HFFc6 (cell line): Measurements from ENCODE around the gene DNAJB9. TPM values are rescaled to one million over a fixed set of nuclear protein-coding genes. Genes with fewer than 3 reads are reported as not detected.

Experiments
- DNase-seq: peaks from one replicate; pipeline ENCODE4 v3.0.0-alpha.2; 2018
- H3K27ac Mint-ChIP-seq: 2 replicates; pipeline ENCODE4 v1.8.0; 2020; ENCODE audit warnings: mild to moderate bottlenecking, mixed read lengths
- H3K27me3 Mint-ChIP-seq: 2 replicates; pipeline ENCODE4 v1.8.0; 2021; ENCODE audit warnings: mild to moderate bottlenecking, moderate library complexity, mixed read lengths; ENCODE audit not compliant: insufficient read depth
- H3K36me3 Mint-ChIP-seq: 2 replicates; pipeline ENCODE4 v1.8.0; 2021; ENCODE audit warnings: low read depth, mixed read lengths
- H3K4me1 Mint-ChIP-seq: 2 replicates; pipeline ENCODE4 v1.8.0; 2020; ENCODE audit warnings: low read depth, mixed read lengths
- H3K4me3 Mint-ChIP-seq: 2 replicates; pipeline ENCODE4 v1.8.0; 2020; ENCODE audit warnings: mild to moderate bottlenecking, moderate library complexity, mixed read lengths
- H3K9me3 Mint-ChIP-seq: 2 replicates; pipeline ENCODE4 v1.8.0; 2020; ENCODE audit warnings: mild to moderate bottlenecking, mixed read lengths
- CTCF ChIP-seq: fragments of 200-600 bp; sonication (generic); IDR thresholded peaks from 2 replicates; pipeline ENCODE4 v1.5.0; 2021; ENCODE audit warnings: antibody characterized with exemption, mild to moderate bottlenecking
- total RNA-seq, 6 experiments: library from RNA; stranded (reverse); fragmentation: NEBNext Ultra II Directional; extraction: Animal tissue kit (Norgen Biotek cat#: 25700); gene quantifications; 2 replicates in 1 of 6; 3 replicates in 5 of 6; pipeline ENCODE4 v1.2.3, GENCODE V29; 2021

Gene DNAJB9
- total RNA-seq, 6 experiments from 2014 or later = 12.3 to 21.3 (median 14.0) TPM

DNA sequence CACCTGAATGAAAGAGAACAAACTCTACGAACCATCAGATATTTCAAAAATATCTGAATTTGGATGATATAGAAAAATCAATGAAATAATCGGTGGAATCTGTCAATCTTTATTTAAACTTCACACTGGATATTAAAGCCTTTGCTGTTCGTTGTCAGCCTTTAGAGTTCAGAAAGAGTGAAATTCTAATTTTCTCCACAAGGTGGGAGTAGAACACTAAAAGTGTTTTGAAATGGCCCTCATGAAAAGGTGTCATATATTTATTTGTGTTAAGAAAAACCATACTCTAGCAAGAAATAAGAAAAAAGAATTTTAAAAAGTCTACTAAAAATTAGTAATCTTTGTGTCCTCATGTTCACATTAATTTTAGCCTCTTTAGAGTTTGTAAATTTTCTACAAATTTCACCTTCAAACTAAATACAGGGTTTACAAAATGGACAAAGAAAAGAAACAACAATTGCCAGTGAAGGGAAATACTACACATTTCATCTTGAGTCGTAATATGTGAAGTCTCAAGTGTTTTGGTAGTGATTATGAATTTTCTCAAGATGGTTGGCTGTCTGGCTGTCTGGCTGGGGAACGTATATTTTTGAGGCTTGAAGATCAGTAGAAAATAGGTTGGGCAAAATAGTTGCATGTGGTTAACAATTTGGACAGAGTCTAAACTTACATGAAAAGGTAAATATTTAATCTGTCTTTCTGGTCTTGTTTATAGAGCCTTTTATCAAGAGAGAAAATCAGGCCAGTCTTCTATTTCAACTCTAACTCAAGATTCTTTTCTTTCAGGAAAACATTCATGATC, 43.7 kb downstream of the DNAJB9 start:
- H3K27ac Mint-ChIP-seq = no peak overlapping the region
- no peaks in the 10 kb centered on the region for H3K4me1 Mint-ChIP-seq
- H3K9me3 Mint-ChIP-seq = no peaks in the 10 kb centered on the region
- DNase-seq = peak; percentile 40
- H3K4me3 Mint-ChIP-seq = no peak overlapping the region
- no peaks in the 10 kb centered on the region for H3K36me3 Mint-ChIP-seq
- TF ChIP-seq CTCF = peak; percentile 88
- peaks cover 1% of the 10 kb centered on the region for H3K27me3 Mint-ChIP-seq

GRCh38 chr7:108613949-108614381, 44.3 kb downstream of the DNAJB9 start:
- H3K27ac Mint-ChIP-seq = no peak overlapping the region

GRCh38 chr7:108614896-108615295, 45.2 kb downstream of the DNAJB9 start:
- no peak overlapping the region for H3K4me3 Mint-ChIP-seq
- H3K27ac Mint-ChIP-seq = no peak overlapping the region
- DNase-seq = no peak
- H3K27me3 Mint-ChIP-seq = peaks cover 3% of the 10 kb centered on the region
- no peaks in the 10 kb centered on the region for H3K4me1 Mint-ChIP-seq
- H3K9me3 Mint-ChIP-seq = no peaks in the 10 kb centered on the region
- TF ChIP-seq CTCF = no peak
- no peaks in the 10 kb centered on the region for H3K36me3 Mint-ChIP-seq

More at GRCh38 chr7:108613949-108614381, 44.3 kb downstream of the DNAJB9 start:
- Mint-ChIP-seq H3K36me3 (no peaks in the 10 kb centered on the region), H3K4me1 (no peaks in the 10 kb centered on the region), H3K9me3 (no peaks in the 10 kb centered on the region), H3K4me3 (no peak overlapping the region), H3K27me3 (peaks cover 3% of the 10 kb centered on the region)
- DNase-seq = no peak
- TF ChIP-seq CTCF = no peak

- Mint-ChIP-seq H3K4me3 (no peak overlapping the region), H3K27ac (no peak overlapping the region), H3K36me3 (no peaks in the 10 kb centered on the region), H3K27me3 (peaks cover 5% of the 10 kb centered on the region; the same call in 1 of the 2 replicates), H3K9me3 (no peaks in the 10 kb centered on the region), H3K4me1 (no peaks in the 10 kb centered on the region)
- no peak for DNase-seq
- TF ChIP-seq CTCF = no peak
Measured at GRCh38 chr7:108618056-108618455, 48.4 kb downstream of the DNAJB9 start.

DNA sequence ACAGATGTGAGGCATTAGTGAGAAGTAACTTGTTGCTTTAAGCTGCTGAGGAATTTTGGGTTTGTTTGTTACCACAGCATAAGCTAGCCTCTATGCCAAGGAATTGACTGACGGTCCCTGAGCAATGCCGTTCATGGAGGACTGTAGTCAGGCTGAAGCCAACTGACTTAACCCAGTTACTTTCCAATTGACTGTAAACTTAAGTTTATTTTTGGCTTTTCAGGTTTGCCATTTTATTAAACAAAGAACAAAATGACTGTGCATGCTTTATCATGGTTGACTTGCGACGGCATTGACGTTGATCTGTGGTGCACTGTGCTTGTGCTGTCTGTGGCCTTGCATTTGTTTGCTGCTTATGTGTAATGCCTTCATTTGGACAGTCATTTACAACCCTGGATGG, 53.5 kb downstream of the DNAJB9 start:
- TF ChIP-seq CTCF = no peak
- no peak for DNase-seq
- no peaks in the 10 kb centered on the region for H3K9me3 Mint-ChIP-seq
- no peak overlapping the region for H3K27ac Mint-ChIP-seq
- no peaks in the 10 kb centered on the region for H3K36me3 Mint-ChIP-seq
- no peak overlapping the region for H3K4me3 Mint-ChIP-seq
- peaks cover 5% of the 10 kb centered on the region; the same call in 1 of the 2 replicates for H3K27me3 Mint-ChIP-seq
- H3K4me1 Mint-ChIP-seq = no peaks in the 10 kb centered on the region

Other genes with a start within 250 kb of the DNAJB9 start
- under 1 TPM; 0.27 to 0.51 (median 0.40) TPM for gene NRCAM, start 113.4 kb upstream of the DNAJB9 start, total RNA-seq
- gene PNPLA8, start 43.7 kb upstream of the DNAJB9 start, total RNA-seq = 10 to 100 TPM; 16.2 to 18.7 (median 17.8) TPM
- gene THAP5, start 168 bp upstream of the DNAJB9 start, total RNA-seq = 10 to 100 TPM; 20.2 to 26.3 (median 24.5) TPM